Activated naive CD4-positive, alpha-beta T cell treated with anti-CD3 and anti-CD28 coated beads for 36 hours (primary cell): Measurements from ENCODE around the gene COL4A1. TPM values are rescaled to one million over a fixed set of nuclear protein-coding genes. Genes with fewer than 3 reads are reported as not detected.

Experiments
- CTCF ChIA-PET: fragments of 350-600 bp; sonication (Branson Sonifier 250); formaldehyde crosslinking; loops from one replicate; lab custom pipeline; 2021; ENCODE audit warnings: antibody characterized with exemption; lab: Charles Lee
- DNase-seq: peaks from one replicate; pipeline ENCODE4 v3.0.0-alpha.2; 2020
- H3K27ac Mint-ChIP-seq: one replicate; pipeline ENCODE4 v1.8.0; 2021; ENCODE audit warnings: mild to moderate bottlenecking, mixed read lengths
- H3K27me3 Mint-ChIP-seq: one replicate; pipeline ENCODE4 v1.8.0; 2021; ENCODE audit warnings: low read depth, mixed read lengths
- H3K36me3 Mint-ChIP-seq: one replicate; pipeline ENCODE4 v1.8.0; 2021; ENCODE audit warnings: low read depth, mixed read lengths
- H3K4me1 Mint-ChIP-seq: one replicate; pipeline ENCODE4 v1.8.0; 2021; ENCODE audit warnings: low read depth, mixed read lengths
- H3K4me3 Mint-ChIP-seq: one replicate; pipeline ENCODE4 v1.8.0; 2021; ENCODE audit warnings: mild to moderate bottlenecking, moderate library complexity, mixed read lengths
- H3K9me3 Mint-ChIP-seq: one replicate; pipeline ENCODE4 v1.8.0; 2021; ENCODE audit warnings: mixed read lengths
- intact Hi-C: fragments of 100-400 bp; cut with micrococcal nuclease; formaldehyde crosslinking; loops from one replicate; pipeline ENCODE4 v1.15.1; 2023
- total RNA-seq, 2 experiments: library from RNA; stranded (reverse); gene quantifications; one replicate each; pipeline ENCODE4 v1.2.3, GENCODE V29; 2021

Gene COL4A1
- total RNA-seq, 2 experiments from 2014 or later: 0.07 TPM; not detected in 1

GRCh38 chr13:110279684-110280083 is 27.3 kb downstream of the COL4A1 start:
- Mint-ChIP-seq H3K27me3 (peaks cover 18% of the 10 kb centered on the region), H3K27ac (no peak overlapping the region), H3K36me3 (no peaks in the 10 kb centered on the region), H3K4me1 (peaks cover 11% of the 10 kb centered on the region), H3K9me3 (no peaks in the 10 kb centered on the region), H3K4me3 (no peak overlapping the region)
- intact Hi-C loops: no loop called here
- CTCF ChIA-PET: no interaction called here
- no peak for DNase-seq

GRCh38 chr13:110278859-110279258 is 28.1 kb downstream of the COL4A1 start:
- intact Hi-C loops: no loop called here
- Mint-ChIP-seq H3K27me3 (peaks cover 18% of the 10 kb centered on the region), H3K9me3 (no peaks in the 10 kb centered on the region), H3K27ac (no peak overlapping the region), H3K4me1 (peaks cover 11% of the 10 kb centered on the region), H3K36me3 (no peaks in the 10 kb centered on the region), H3K4me3 (no peak overlapping the region)
- no peak for DNase-seq
- CTCF ChIA-PET: no interaction called here

GRCh38 chr13:110277357-110277975 is 29.5 kb downstream of the COL4A1 start:
- Mint-ChIP-seq H3K4me3 (no peak overlapping the region), H3K9me3 (no peaks in the 10 kb centered on the region), H3K27me3 (peaks cover 13% of the 10 kb centered on the region), H3K36me3 (no peaks in the 10 kb centered on the region), H3K4me1 (peaks cover 11% of the 10 kb centered on the region), H3K27ac (no peak overlapping the region)
- DNase-seq: no peak
- intact Hi-C loops: no loop called here
- CTCF ChIA-PET: interaction anchor here (0.7 kb wide), 1 partner anchor 75 kb away, joined by 3 read pairs; no protein-coding TSS in a partner anchor

- Mint-ChIP-seq H3K9me3 (no peaks in the 10 kb centered on the region), H3K27ac (no peak overlapping the region), H3K4me1 (peaks cover 11% of the 10 kb centered on the region), H3K4me3 (no peak overlapping the region), H3K36me3 (no peaks in the 10 kb centered on the region), H3K27me3 (peaks cover 11% of the 10 kb centered on the region)
- no peak for DNase-seq
- intact Hi-C loops: no loop called here
- CTCF ChIA-PET: interaction anchor here (0.7 kb wide), 1 partner anchor 76 kb away, joined by 3 read pairs; no protein-coding TSS in a partner anchor
Observed at GRCh38 chr13:110276553-110276950, 30.4 kb downstream of the COL4A1 start.

GRCh38 chr13:110275931-110276552 is 30.9 kb downstream of the COL4A1 start:
- CTCF ChIA-PET: no interaction called here
- Mint-ChIP-seq H3K36me3 (no peaks in the 10 kb centered on the region), H3K9me3 (no peaks in the 10 kb centered on the region), H3K4me3 (no peak overlapping the region), H3K4me1 (peaks cover 8% of the 10 kb centered on the region), H3K27me3 (peaks cover 11% of the 10 kb centered on the region), H3K27ac (no peak overlapping the region)
- DNase-seq: no peak
- intact Hi-C loops: loop anchor here (2.0 kb wide), 1 partner anchor 137 kb away; no protein-coding TSS in a partner anchor

- no peaks in the 10 kb centered on the region for H3K9me3 Mint-ChIP-seq
- H3K36me3 Mint-ChIP-seq: no peaks in the 10 kb centered on the region
- no peak overlapping the region for H3K27ac Mint-ChIP-seq
- peaks cover 2% of the 10 kb centered on the region for H3K4me1 Mint-ChIP-seq
- peaks cover 7% of the 10 kb centered on the region for H3K27me3 Mint-ChIP-seq
- intact Hi-C loops: loop anchor here (2.0 kb wide), 1 partner anchor 138 kb away; no protein-coding TSS in a partner anchor
- CTCF ChIA-PET: interaction anchor here (0.6 kb wide), 1 partner anchor 170 kb away, joined by 3 read pairs; no protein-coding TSS in a partner anchor
- no peak overlapping the region for H3K4me3 Mint-ChIP-seq
- peak; percentile 8 for DNase-seq
Observed at GRCh38 chr13:110274687-110275086, 32.3 kb downstream of the COL4A1 start.

GRCh38 chr13:110273254-110273653 is 33.7 kb downstream of the COL4A1 start:
- intact Hi-C loops: no loop called here
- Mint-ChIP-seq H3K27ac (no peak overlapping the region), H3K4me3 (no peak overlapping the region), H3K27me3 (peaks cover 2% of the 10 kb centered on the region), H3K4me1 (no peaks in the 10 kb centered on the region), H3K9me3 (no peaks in the 10 kb centered on the region), H3K36me3 (no peaks in the 10 kb centered on the region)
- CTCF ChIA-PET: no interaction called here
- no peak for DNase-seq

- H3K4me3 Mint-ChIP-seq: no peak overlapping the region
- H3K27me3 Mint-ChIP-seq: peaks cover 2% of the 10 kb centered on the region
- H3K36me3 Mint-ChIP-seq: no peaks in the 10 kb centered on the region
- intact Hi-C loops: no loop called here
- H3K9me3 Mint-ChIP-seq: no peaks in the 10 kb centered on the region
- H3K27ac Mint-ChIP-seq: no peak overlapping the region
- CTCF ChIA-PET: no interaction called here
- no peak for DNase-seq
- no peaks in the 10 kb centered on the region for H3K4me1 Mint-ChIP-seq
Observed at GRCh38 chr13:110272651-110273050, 34.3 kb downstream of the COL4A1 start.

GRCh38 chr13:110272227-110272626 is 34.7 kb downstream of the COL4A1 start:
- H3K36me3 Mint-ChIP-seq: no peaks in the 10 kb centered on the region
- H3K27me3 Mint-ChIP-seq: peaks cover 2% of the 10 kb centered on the region
- no peaks in the 10 kb centered on the region for H3K4me1 Mint-ChIP-seq
- no peak overlapping the region for H3K4me3 Mint-ChIP-seq
- H3K27ac Mint-ChIP-seq: no peak overlapping the region
- DNase-seq: no peak
- CTCF ChIA-PET: no interaction called here
- no peaks in the 10 kb centered on the region for H3K9me3 Mint-ChIP-seq
- intact Hi-C loops: no loop called here

- Mint-ChIP-seq H3K36me3 (no peaks in the 10 kb centered on the region), H3K27ac (no peak overlapping the region), H3K4me1 (no peaks in the 10 kb centered on the region), H3K9me3 (no peaks in the 10 kb centered on the region), H3K4me3 (no peak overlapping the region), H3K27me3 (peaks cover 2% of the 10 kb centered on the region)
- CTCF ChIA-PET: no interaction called here
- intact Hi-C loops: no loop called here
- no peak for DNase-seq
Observed at GRCh38 chr13:110271313-110271712, 35.6 kb downstream of the COL4A1 start.

- H3K27me3 Mint-ChIP-seq: peaks cover 2% of the 10 kb centered on the region
- H3K36me3 Mint-ChIP-seq: no peaks in the 10 kb centered on the region
- DNase-seq: no peak
- no peak overlapping the region for H3K27ac Mint-ChIP-seq
- no peaks in the 10 kb centered on the region for H3K4me1 Mint-ChIP-seq
- CTCF ChIA-PET: no interaction called here
- intact Hi-C loops: no loop called here
- no peak overlapping the region for H3K4me3 Mint-ChIP-seq
- no peaks in the 10 kb centered on the region for H3K9me3 Mint-ChIP-seq
Observed at GRCh38 chr13:110270507-110270906, 36.5 kb downstream of the COL4A1 start.

GRCh38 chr13:110269509-110270185 is 37.3 kb downstream of the COL4A1 start:
- no peak for DNase-seq
- CTCF ChIA-PET: interaction anchor here (0.7 kb wide), 1 partner anchor 15 kb away, joined by 3 read pairs; no protein-coding TSS in a partner anchor
- H3K27ac Mint-ChIP-seq: no peak overlapping the region

More at GRCh38 chr13:110269509-110270185, 37.3 kb downstream of the COL4A1 start:
- intact Hi-C loops: no loop called here
- H3K4me3 Mint-ChIP-seq: no peak overlapping the region
- no peaks in the 10 kb centered on the region for H3K9me3 Mint-ChIP-seq
- H3K36me3 Mint-ChIP-seq: no peaks in the 10 kb centered on the region
- H3K4me1 Mint-ChIP-seq: no peaks in the 10 kb centered on the region
- peaks cover 4% of the 10 kb centered on the region for H3K27me3 Mint-ChIP-seq
